ENCODE data around the gene PKNOX2. TPM values are rescaled to one million over a fixed set of nuclear protein-coding genes. Genes with fewer than 3 reads are reported as not detected.

The PKNOX2 gene
- total RNA-seq, 1 donor from 2014 or later: 31.8 TPM

DNA sequence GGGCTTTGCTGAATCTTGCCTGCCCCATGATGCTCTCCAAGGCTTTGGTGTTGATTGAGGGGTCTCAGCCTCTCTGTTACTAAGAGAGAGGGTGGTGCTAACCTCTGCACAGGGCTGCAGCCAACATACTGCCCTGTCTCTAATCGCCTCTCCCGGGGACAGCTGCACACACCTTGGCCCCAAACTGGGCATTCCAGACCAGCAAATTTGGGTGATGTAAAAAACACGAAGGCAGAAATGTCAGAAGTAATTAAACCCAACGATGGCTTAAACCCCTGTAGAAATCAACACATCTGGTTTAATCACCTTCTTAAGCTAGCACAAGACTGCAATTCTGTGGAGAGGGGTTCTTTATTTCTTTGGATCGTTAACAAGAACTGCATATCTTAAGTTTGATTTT, 215.0 kb downstream of the PKNOX2 start:
- no peak for DNase-seq (ENCODE audit: low spot score)

DNA sequence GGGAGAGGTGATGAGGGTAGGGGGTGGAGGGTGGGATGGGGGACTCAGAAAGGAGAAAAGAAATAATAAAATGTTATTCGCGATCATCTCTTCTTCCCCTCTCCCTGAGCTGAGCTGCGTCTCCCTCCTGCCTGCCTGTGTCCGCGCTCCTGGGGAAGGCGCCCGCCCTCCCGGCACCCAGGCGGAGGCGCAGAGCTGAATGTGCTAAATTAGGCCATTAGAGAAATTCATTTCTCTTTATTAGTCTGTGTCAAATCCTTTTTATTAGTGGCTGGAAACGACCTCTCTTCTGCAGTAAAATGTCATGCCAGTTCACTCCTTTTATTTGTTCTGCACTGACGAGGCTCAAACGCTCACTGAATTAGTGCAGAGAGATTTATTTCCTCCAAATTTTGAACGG, 215.4 kb downstream of the PKNOX2 start:
- no peak for DNase-seq (ENCODE audit: low spot score)

DNA sequence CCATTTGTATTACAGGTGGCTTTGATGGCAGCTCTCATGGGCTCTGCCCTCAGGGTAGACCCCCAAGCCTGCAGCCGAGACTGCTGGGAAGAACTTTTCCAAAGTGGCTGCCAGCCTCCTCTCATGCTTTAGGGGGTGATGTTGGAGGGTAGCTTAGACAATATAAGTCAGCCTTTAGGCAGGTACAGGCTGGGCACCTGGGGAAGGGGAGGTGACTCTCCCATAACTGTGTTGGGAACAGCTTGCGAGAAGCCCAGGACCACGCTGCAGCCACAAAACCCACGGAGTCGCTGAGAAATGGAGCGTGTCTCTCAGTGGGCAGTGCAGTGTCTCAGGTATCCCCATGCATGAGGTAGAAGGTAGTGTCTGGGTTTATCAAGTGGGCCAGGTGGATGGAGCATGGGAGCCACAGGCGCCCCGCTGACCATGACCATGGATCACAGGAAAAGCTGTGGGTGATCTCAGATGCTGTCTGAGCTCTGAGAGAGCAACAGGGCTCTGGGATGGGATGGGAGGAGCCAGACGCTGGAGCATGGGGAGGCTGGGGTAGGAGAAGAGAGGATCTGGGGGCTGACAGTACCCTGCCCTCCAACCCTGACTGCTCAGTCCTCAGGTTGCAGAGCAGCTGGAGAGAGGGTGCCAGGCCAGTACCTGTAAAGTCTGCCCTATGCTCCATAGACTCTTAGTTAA, 216.3 kb downstream of the PKNOX2 start:
- DNase-seq (ENCODE audit: low spot score): peak; percentile 18

DNA sequence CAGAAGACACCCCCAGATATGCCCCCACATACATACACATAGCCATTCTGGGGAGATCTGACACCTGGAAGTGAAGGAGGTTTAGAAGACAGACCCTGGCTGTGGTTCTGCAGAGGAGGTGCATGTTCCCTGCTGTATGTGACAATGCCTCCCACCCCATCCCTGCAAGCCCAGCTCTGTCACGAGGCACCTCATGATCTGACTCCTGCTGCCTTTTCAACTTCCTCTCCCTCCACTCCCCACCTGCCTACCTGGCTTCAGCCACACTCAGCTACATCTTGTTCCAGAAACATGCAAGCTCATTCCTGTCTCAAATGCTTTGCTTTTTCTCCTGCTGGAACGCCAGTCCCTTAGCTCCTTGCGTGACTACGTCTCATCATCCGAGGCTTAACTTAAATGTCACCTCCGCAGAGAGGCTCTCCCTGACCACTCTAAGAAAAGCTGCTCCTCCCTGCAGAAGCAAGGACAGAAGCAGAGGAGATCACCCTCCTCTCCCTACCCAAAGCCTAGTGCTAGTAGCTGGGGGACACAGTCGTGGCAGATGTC, 217.0 kb downstream of the PKNOX2 start:
- peak; percentile 22 for DNase-seq (ENCODE audit: low spot score)

DNA sequence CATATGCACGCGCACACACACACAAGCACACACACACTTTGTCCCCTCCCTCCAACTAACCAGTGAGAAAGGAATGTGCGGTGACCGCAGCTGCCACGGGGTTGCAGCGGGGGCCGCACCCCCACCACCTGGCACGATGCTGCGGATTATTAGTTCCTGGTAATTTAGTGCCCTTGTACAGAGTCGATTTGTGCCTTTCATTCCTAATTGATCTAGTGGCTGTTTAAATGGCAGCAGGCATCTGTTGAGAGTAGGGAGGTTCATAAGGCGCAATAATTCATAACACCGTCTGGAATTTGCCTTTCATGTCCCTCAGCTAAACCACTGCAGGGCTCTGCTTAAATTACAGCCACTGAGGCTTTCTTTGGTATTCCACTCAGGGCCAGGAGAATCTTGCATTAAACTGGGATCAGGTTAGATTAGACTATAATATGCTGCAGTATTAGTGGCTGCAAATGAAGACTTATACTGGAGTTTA, 217.8 kb downstream of the PKNOX2 start:
- DNase-seq (ENCODE audit: low spot score): peak; percentile 84

DNA sequence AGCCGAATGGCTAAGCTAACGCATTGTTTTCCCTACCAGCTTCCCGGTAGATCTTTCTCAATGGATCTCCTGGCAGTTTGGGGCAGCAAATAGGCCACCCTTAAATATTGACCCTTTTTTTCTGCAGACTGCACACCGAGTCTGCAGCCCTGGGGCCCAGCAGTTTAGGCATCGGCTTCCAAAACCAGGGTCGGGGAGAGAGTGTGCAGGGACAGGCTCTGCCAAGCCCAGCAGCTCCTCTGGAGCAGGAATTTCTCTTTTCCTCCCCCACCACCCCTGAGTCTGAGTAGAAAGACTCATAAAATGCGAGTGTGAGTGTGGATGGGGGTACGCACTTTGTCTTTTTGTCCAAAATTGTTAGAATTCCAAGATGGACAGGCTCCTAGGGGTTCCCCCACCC, 218.3 kb downstream of the PKNOX2 start:
- DNase-seq (ENCODE audit: low spot score): peak; percentile 58

DNA sequence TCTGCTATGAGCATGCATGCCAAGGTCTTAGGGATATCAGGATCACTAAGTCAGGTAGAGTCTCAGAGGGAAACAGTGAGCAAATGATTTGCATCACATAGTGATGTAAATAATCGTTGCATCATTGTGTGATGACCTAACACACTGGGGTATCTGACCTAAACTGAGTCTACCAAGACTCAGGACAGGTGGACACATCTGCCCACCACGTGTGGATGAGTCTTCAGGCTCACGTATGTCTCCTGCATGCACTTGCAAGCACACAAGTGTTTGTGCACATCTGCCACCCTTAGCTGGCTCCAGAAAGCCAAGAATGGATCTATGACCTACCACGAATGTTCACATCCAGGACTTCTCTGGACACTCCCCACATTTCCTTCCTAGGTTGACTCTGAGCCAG, 220.3 kb downstream of the PKNOX2 start:
- DNase-seq (ENCODE audit: low spot score): no peak

DNA sequence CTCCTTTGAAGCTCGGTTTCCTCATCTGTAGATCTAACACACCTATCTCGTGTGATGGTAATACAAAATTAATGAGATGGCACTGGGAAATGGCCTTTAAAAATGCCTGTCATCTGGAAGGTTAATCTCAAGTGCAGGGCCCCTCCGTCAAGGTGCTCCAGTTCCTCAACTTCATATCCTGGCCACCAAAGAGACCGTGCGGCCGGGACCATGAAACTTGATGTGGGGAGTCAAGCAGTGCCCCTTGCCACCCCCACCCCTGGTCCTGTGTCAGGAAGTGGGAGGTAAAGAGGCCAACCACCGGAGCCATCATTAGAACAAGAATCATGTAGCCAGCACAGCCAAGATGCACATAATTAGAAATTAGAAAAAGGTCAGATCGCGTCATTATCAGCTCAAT, 223.3 kb downstream of the PKNOX2 start:
- no peak for DNase-seq (ENCODE audit: low spot score)

DNA sequence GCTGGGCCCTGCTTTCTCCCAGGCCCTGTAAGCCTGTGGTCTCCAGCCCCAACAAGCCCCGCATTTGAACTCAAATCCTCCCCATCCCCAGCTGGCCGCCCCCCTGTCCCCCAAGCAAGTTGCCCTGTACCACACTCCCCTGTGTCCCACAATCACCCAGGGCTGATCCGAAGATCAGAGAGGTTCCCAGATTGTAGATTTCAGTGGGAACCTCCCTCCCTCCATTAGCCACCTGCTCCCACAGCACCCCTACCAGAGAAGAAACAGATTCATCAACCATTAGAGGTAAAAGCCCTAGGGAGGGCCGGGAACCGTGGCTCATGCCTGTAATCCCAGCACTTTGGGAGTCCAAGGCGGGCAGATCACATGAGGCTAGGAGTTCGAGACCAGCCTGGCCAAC, 224.1 kb downstream of the PKNOX2 start:
- DNase-seq (ENCODE audit: low spot score): no peak

DNA sequence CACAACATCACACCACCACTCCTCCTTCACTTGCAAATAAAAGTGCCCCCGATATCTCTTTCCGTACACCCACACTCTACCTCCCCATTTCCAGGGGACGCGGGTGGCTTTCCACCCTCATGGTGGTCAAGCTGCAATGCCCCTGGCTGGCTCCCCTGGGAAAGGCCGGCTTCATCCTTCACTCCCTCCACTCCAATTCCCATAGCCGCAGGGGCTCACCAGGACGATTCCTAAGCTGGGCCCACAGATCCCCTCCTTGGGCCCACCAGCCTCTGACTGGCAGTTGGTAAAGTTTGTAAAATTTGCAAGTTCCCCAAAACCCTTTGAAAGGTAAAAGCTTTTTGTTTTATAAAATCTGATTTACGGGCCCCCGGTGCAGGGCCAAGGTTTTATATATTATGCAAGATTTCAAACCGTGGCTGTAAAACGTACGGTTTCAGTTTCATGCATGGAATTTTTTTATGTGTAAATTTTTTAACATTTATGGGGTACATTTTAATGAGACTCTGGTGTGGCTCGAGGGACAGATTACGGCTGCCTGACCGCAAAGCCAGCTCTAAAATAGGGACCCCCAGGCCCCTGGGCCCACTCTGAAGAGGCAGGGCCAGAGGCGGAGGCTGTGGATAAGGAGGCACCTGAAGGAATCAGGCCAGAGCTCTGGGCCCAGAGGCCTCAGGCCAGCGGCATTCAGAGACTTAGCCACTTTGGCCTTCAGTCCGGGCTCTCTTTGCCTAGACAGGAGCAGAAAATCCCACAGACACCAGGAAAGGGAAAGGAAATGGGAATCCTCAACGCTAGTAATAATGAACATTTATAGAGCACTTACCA, 225.0 kb downstream of the PKNOX2 start:
- DNase-seq (ENCODE audit: low spot score): no peak

DNA sequence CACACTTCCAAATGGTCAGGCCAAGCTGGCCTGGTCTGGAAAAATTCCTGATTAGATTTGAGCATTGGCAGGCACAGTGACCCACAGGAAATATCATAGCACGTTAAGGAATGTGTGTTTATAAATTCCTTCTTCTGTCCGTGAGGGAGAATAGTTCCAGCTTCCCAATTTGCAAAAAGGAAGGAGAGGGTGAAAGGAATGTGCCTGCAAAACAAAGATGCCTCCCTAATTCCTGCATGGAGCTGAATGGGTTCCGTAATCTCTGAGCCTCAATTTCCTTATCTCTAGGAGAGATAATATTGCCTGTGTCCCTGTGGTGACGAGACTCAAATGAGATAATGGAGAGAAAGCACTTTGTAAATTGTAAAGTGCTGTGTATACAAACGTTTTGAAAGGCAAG, 226.4 kb downstream of the PKNOX2 start:
- DNase-seq (ENCODE audit: low spot score): peak; percentile 74

DNA sequence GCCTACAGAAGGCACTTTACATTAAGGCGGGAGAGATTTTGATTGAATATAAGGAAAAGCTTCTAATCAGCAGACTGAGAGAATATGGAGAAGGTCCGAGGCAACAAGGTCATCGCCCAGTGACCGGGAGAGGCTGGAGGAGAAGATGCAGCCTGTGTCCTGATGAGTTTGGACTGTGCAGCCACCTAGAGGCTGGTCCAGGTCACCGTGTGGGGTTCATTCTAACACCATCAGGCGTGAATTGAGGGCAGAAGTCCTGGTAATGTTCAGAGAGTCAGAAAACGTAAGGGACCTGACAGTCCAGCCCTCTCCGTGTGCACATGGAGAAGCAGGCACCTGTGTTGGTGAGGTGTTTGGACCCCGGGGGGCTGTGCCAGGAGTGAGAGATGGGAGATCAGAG, 228.8 kb downstream of the PKNOX2 start:
- DNase-seq (ENCODE audit: low spot score): no peak

DNA sequence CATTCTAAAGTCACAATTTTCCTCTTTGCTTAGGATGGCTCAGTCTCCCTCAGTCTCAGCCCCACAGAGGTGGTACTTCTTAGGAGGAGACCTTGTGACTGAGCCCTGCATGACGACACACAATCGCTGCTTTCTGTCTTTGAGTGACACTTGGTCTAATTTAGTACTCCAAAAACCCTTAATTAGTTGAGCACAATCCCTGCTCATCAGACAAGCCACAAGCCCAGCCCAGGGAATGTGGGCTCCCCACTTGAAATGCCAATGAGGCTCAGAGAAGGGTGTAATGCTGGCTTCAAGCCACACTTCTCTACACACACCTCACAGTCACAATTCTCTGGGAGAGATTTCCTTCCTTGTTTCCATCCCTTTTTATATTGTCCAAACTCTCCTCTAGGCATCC, 229.7 kb downstream of the PKNOX2 start:
- DNase-seq (ENCODE audit: low spot score): no peak

DNA sequence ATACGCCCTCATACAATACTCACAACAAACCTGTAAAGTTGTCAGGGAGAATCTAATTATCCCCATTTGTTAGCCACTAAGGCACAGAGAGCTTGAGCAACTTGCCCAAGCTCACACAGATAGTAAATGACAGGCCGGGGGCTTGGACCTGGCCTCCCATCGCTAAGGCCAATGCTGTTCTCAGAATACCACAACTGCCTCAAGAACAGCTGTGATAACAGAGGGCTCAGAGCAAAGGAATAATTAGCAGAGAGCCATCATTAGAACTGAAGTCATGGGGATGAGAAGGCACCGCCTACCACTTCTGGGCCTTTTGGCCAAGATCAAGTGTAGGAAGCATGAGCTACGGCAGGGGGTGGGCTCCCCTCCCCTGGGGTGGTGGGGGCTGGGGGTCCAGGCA, 232.9 kb downstream of the PKNOX2 start:
- DNase-seq (ENCODE audit: low spot score): no peak

DNA sequence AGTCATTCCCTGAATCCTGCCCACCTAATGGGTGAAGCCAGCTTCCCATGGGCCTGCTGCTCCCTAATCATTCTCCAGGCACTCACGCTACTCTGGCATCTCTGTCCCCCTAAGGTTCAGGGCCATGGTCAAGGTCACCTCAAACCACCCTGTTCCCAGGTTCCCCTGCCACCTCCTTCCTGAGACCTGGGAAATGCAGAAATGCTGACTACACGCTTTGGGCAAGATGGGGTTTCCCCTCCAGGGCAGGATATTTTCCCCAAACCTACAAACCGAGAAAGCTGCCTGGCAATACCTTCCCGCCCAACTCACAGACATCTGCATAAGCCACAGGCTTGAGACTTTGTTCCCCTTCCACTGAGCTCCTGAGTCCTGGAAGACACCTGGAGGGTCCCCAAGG, 233.9 kb downstream of the PKNOX2 start:
- DNase-seq (ENCODE audit: low spot score): no peak

DNA sequence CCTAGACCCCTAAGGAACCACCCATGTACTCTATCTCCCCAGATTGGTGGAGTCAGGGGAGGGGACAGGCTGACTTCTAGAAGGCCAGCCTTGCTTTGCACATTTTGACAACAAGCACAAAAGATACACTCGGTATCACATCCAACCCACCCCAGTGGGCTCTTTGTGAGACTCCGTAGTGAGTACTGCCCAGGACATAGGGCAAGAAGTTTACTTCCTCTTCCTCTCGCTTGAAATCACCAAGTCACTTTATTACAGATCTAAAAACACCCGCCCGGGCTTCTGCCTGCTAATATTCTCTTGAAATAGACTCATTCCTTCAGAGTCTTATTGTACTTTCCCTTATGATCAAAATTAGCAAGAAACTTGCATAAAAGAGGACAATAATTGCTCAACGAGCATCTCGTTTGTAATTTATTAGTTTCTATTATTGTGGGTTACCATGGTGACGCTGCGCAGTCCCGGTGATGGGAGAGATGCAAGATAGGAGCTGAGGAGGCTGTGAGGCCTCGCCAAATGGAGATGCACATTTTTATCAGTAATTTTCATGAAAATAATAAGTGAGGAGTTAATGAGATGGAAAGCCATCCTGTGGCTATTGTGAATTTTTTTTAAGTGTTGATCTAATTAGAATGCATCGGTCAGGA, 234.6 kb downstream of the PKNOX2 start:
- DNase-seq (ENCODE audit: low spot score): no peak

DNA sequence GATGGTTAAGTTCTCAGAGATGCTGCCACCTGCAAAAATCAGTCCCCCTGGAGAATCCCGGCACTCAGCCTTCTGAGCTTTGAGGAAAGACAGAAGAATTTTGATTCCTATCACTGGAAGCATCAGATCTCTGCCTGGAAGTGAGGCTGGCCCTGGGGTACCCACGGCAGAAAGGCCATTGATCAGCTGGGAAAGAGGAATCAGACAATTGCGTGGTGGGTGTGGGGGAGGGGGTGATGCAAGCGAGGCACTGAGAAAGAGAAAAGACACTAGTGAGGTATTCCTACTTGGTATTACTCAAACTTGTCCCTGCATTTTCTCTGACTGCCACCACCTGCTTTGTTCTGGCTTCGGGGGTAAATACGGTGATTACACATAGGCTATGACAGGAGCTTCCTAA, 235.4 kb downstream of the PKNOX2 start:
- no peak for DNase-seq (ENCODE audit: low spot score)

DNA sequence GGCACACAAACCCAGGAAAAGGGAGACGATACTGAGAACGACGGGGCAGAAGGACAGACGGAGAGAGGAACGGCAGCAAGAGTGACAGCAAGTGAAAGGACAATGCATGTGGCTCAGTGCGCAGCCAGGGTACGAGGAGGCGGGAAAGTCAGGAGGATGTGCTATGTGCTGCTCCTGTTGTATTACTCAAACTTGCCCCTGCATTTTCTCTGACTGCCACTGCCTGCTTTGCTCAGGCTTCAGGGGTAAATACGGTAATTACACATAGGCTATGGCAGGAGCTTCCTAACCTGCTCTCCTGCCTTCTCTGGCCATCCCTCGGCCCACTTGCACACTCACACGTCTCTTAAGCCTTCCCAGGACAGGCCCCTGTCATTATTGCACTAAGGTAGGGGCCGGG, 236.7 kb downstream of the PKNOX2 start:
- DNase-seq (ENCODE audit: low spot score): no peak

DNA sequence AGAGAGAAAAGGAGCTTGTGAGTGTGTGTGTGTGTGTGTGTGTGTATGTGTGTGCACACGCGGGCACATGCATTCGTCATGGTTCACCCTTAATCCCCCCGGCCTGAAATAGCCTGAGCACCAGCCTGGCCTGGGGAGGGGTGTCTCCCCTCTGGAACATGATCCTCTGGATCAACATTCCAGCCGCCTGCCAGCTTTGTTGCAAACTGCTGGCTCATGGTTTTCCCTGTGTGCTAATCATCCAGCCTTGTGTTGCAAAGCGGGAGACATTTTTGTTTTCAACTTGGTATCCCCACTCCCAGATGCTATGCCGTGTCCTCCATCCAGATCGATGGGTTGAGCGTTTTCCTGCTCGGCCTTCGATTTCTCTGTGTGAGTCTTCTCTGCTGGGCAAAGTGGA, 237.2 kb downstream of the PKNOX2 start:
- DNase-seq (ENCODE audit: low spot score): peak; percentile 96

DNA sequence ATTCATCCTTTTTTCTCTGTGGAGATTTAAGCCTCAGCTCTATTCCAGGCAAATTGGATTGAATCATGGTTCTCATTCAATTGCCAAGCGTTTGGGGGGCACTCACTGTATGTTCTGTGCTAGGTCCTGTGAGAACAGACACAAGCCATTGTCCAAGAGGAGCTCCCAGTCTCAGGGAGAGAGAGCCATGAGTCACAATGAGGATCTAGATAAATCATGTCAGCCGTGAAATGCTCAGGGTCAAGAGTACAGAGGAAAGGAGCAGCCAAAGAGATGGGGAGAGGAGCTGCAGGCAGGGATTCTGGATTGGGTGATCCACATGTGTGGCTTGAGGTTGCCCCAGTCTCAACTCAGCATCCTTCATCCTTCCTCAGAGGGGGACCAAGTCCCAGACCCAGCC, 237.9 kb downstream of the PKNOX2 start:
- peak; percentile 71 for DNase-seq (ENCODE audit: low spot score)

DNA sequence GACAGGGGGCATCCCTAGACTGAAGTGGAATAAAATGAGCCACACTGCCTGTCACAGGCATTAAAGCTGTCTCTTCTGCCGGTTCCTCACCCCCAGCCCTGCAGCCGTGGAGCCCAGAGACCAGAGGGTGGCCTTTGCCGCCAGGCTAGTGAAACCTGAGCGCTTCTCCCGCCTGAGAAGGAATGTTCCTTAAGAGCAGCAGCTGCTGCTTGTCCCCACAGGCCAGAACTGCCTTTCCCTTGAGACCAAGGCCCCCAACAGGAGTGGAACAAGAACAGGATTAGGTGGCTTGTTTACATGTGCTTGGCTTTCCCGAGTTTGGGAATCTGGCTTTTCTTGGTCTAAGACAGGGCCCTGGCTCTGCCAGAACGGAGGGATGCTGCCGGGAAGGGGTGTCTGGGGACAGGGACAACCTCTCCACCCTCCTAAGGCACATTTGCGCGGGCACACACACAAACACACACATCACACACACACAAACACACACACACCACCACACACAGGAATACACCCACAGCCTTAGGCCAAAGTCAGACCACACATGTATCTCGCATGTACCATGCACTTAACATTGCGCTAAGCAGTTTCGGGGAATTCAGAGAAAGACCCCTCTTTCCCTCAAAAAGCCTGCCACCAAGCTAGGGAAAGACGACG, 239.7 kb downstream of the PKNOX2 start:
- DNase-seq (ENCODE audit: low spot score): peak; percentile 34
